ENCODE data around the gene RPS3. TPM values are rescaled to one million over a fixed set of nuclear protein-coding genes. Genes with fewer than 3 reads are reported as not detected.

The RPS3 gene
- polyA plus RNA-seq, 1 of the 3 experiments (the other 2 are of a cell fraction): 4,540 TPM

GRCh38 chr11:75443043-75443442 lies 43.7 kb downstream of the RPS3 start:
- Histone ChIP-seq H3K9me2 (no peaks in the 10 kb centered on the region), H3K9ac (no peak overlapping the region), H2AFZ (ENCODE audit: low read depth) (no peak overlapping the region), H3K79me2 (ENCODE audit: insufficient read depth) (no peaks in the 10 kb centered on the region), H3K27ac (ENCODE audit: low read depth in 2 of 2, low read length in 1 of 2) (no peak overlapping the region), H3K36me3 (replicated peaks in 1 of 2; ENCODE audit: control insufficient read depth in 1 of 2, insufficient read depth in 2 of 2, low read length in 1 of 2) (no peaks in the 10 kb centered on the region), H4K20me1 (ENCODE audit: insufficient read depth) (no peaks in the 10 kb centered on the region), H3K4me1 (ENCODE audit: control insufficient read depth in 1 of 2, insufficient read depth in 2 of 2, low read depth in 1 of 2, low read length in 1 of 2) (peaks cover 0 to 2% of the 10 kb centered on the region in 2 experiments; a peak in 1 of 4 replicates), H3K4me2 (no peak overlapping the region), H3F3A (replicated peaks; ENCODE audit: insufficient read depth) (no peaks in the 10 kb centered on the region), H3K9me3 (no peaks in the 10 kb centered on the region), H3K4me3 (ENCODE audit: low read depth in 2 of 2, low read length in 1 of 2) (no peak overlapping the region), H3K27me3 (ENCODE audit: insufficient read depth) (no peaks in the 10 kb centered on the region)
- ChIA-PET CTCF (interaction anchor here (0.8 to 8.5 kb wide), 6 partner anchors 15 to 141 kb away, joined by 3 to 275 read pairs (median 8); partner anchors contain the start of gene GDPD5), POLR2A (interaction anchor here (0.6 kb wide), 1 partner anchor 87 kb away, joined by 3 read pairs; no protein-coding TSS in a partner anchor)
- DNase-seq: no peak
- no peak for TF ChIP-seq ZBTB33 (IDR thresholded peaks at IDR 0.05; ENCODE audit: borderline replicate concordance, low read depth)
- WGBS (ENCODE audit: low lambda C conversion rate): 40% methylated on average over 1 of the region's 12 CpGs

GRCh38 chr11:75445315-75445953 lies 46.1 kb downstream of the RPS3 start:
- no peak overlapping the region for H3K4me2 ChIP-seq
- CTCF ChIA-PET: interaction anchor here (0.5 to 8.5 kb wide), 34 partner anchors 12 to 1257 kb away, joined by 3 to 275 read pairs (median 4); partner anchors contain the start of genes GDPD5 and KLHL35

More at GRCh38 chr11:75445315-75445953, 46.1 kb downstream of the RPS3 start:
- H3K36me3 ChIP-seq (replicated peaks in 1 of 2; ENCODE audit: control insufficient read depth in 1 of 2, insufficient read depth in 2 of 2, low read length in 1 of 2): no peaks in the 10 kb centered on the region
- H2AFZ ChIP-seq (ENCODE audit: low read depth): no peak overlapping the region
- H3K27me3 ChIP-seq (ENCODE audit: insufficient read depth): no peaks in the 10 kb centered on the region
- H3K4me3 ChIP-seq (ENCODE audit: low read depth in 2 of 2, low read length in 1 of 2): peak overlapping the region in 1 of 2 experiments; percentile 9; a peak in 1 of 4 replicates
- DNase-seq: peak; percentile 92
- H3K9me2 ChIP-seq: no peaks in the 10 kb centered on the region
- POLR2A ChIA-PET: no interaction called here
- no peak overlapping the region for H3K9ac ChIP-seq
- no peaks in the 10 kb centered on the region for H4K20me1 ChIP-seq (ENCODE audit: insufficient read depth)
- no peaks in the 10 kb centered on the region for H3K9me3 ChIP-seq
- no peak overlapping the region for H3K27ac ChIP-seq (ENCODE audit: low read depth in 2 of 2, low read length in 1 of 2)
- no peaks in the 10 kb centered on the region for H3F3A ChIP-seq (replicated peaks; ENCODE audit: insufficient read depth)
- TF ChIP-seq MXI1 (IDR thresholded peaks at IDR 0.05; ENCODE audit: low read depth, low read length) (no peak), RAD21 (IDR thresholded peaks at IDR 0.05; ENCODE audit: low read length) (peak; percentile 100), CTCF (IDR thresholded peaks at IDR 0.05) (peak; percentile 94), SMC3 (IDR thresholded peaks at IDR 0.05; ENCODE audit: low read depth, low read length) (peak; percentile 99), RCOR1 (IDR thresholded peaks at IDR 0.05; ENCODE audit: low read length) (0 out of 2 replicates have a peak, but pooled peaks have one; percentile 14)
- H3K4me1 ChIP-seq (ENCODE audit: control insufficient read depth in 1 of 2, insufficient read depth in 2 of 2, low read depth in 1 of 2, low read length in 1 of 2): peaks cover 0 to 2% of the 10 kb centered on the region in 2 experiments; a peak in 1 of 4 replicates
- no peaks in the 10 kb centered on the region for H3K79me2 ChIP-seq (ENCODE audit: insufficient read depth)
- 25% methylated on average over 6 of the region's 6 CpGs for WGBS (ENCODE audit: low lambda C conversion rate)
